Lower leg skin (tissue), 4 donors: ENCODE results near the gene ANKRD40CL. TPM values are rescaled to one million over a fixed set of nuclear protein-coding genes. Genes with fewer than 3 reads are reported as not detected.
"Not testable (repeated sequence)": the region's sequence is repeated elsewhere in the genome, so short reads cannot be mapped to it uniquely, and the experiment has no call there.

Experiments
- DNase-seq, 2 donors: peaks; one replicate each; pipeline ENCODE4 v3.0.0-alpha.2; 2019; ENCODE audit warnings: low spot score in 2 of 2
- H3K4me3 ChIP-seq: fragments of 200-600 bp; sonication (generic); 2 replicates; pipeline ENCODE4 v1.5.1; 2017; ENCODE audit warnings: mild to moderate bottlenecking, low read depth; ENCODE audit not compliant: poor library complexity, severe bottlenecking
- POLR2A ChIP-seq, 2 donors: fragments of 450-650 bp; IDR thresholded peaks; one replicate each; pipeline ENCODE4 v1.6.1; 2016 to 2017; ENCODE audit warnings: antibody characterized with exemption in 2 of 2, mild to moderate bottlenecking in 1 of 2, moderate library complexity in 1 of 2
- WGBS, 2 donors: methylation state at CpG; one replicate each; pipeline ENCODE4 v1.1.5; 2018; 5-methylcytosine and 5-hydroxymethylcytosine counted together
- intact Hi-C: fragments of 100-400 bp; cut with DNase I; formaldehyde crosslinking; loops from one replicate; pipeline ENCODE4 v1.15.0; 2023; ENCODE audit warnings: low total_unique reads
- total RNA-seq, 4 donors: library from RNA; depleted of rRNA; stranded (reverse); fragments of >200 nt; gene quantifications; one replicate each; pipeline ENCODE4 v1.1.0, GENCODE V29; 2016
- TF ChIP-seq, protein P1 (sequence below), 3 donors: fragments of 450-650 bp; IDR thresholded peaks; one replicate each; pipeline ENCODE4 v1.5.1; 2016; ENCODE audit warnings: antibody characterized with exemption in 3 of 3, mild to moderate bottlenecking in 3 of 3, moderate library complexity in 2 of 3

Gene ANKRD40CL
- total RNA-seq, 4 donors from 2014 or later, result not detected

DNA sequence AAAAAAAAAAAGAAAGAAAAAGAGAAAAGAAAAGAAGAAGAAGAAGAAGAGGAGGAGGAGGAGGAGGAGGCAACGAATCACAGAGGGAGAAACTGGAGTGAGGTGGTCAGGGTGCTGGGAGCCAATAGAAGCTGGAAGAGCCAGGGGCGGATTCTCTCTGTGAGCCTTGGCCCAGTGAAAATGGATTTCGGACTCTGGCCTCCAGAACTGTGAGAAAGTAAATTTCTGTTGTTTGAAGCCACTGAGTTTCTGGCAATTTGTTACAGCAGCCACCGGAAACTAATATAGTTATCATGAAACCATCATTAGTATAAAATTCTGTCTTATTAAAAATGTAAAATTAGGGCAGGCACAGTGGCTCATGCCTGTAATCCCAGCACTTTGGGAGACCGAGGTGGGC lies 40.4 kb upstream of the ANKRD40CL start:
- DNase-seq, result no peak
- intact Hi-C loops, result no loop called here
- no peak for TF ChIP-seq POLR2A (IDR thresholded peaks at IDR 0.05)
- TF ChIP-seq, protein P1, sequence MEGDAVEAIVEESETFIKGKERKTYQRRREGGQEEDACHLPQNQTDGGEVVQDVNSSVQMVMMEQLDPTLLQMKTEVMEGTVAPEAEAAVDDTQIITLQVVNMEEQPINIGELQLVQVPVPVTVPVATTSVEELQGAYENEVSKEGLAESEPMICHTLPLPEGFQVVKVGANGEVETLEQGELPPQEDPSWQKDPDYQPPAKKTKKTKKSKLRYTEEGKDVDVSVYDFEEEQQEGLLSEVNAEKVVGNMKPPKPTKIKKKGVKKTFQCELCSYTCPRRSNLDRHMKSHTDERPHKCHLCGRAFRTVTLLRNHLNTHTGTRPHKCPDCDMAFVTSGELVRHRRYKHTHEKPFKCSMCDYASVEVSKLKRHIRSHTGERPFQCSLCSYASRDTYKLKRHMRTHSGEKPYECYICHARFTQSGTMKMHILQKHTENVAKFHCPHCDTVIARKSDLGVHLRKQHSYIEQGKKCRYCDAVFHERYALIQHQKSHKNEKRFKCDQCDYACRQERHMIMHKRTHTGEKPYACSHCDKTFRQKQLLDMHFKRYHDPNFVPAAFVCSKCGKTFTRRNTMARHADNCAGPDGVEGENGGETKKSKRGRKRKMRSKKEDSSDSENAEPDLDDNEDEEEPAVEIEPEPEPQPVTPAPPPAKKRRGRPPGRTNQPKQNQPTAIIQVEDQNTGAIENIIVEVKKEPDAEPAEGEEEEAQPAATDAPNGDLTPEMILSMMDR (IDR thresholded peaks at IDR 0.05), result no peak
- no peak overlapping the region for H3K4me3 ChIP-seq
- 82 to 87% methylated on average over 5 of the region's 5 CpGs for WGBS, 2 donors

DNA sequence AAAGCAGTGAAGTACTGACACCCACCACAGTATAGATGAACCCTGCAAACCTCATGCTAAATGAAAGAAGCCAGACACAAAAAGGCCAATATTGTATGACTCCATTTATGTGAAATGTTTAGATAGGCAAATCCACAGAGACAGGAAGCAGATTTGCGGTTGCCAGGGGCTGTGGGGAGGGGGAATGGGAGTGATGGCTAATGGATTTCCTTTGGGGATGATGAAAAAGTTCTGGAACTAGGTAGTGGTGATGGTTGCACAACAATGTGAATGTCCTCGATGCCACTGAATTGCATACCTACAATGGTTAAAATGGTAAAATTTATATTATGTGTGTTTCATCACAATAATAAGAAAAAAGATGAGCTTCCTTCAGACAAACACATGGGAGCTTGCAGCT lies 39.7 kb upstream of the ANKRD40CL start:
- intact Hi-C loops, result no loop called here
- H3K4me3 ChIP-seq, result no peak overlapping the region
- no peak for DNase-seq
- TF ChIP-seq POLR2A (IDR thresholded peaks at IDR 0.05), result no peak
- TF ChIP-seq, protein P1 (IDR thresholded peaks at IDR 0.05), result no peak
- WGBS, 2 donors, result 77 to 80% methylated on average over 2 of the region's 2 CpGs

DNA sequence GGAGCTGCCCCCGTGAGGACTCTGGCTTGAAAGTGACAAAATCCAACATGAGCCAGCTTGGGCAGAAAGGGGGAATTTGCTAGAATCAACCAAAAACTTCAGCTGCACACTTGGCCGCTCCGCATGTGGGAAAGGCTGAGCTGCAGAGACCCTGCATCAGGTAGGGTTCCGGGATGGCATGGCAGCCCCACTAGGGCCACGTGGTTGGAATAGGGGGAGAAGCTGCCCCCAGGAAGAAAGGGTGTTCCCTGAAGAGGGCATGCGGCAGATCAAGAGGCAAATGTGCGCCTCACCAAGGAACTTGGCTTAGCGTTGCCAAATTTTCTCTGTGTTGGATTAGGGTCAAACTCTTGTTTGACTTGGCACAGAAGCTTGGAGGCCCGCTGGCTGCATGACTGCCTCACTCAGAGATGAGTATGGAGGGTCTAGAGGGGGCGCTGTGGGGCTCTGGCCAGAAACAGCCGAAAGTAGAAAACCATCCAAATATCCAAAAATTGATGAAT lies 38.9 kb upstream of the ANKRD40CL start:
- intact Hi-C loops, result no loop called here
- TF ChIP-seq, protein P1 (IDR thresholded peaks at IDR 0.05), result no peak
- no peak for TF ChIP-seq POLR2A (IDR thresholded peaks at IDR 0.05)

DNA sequence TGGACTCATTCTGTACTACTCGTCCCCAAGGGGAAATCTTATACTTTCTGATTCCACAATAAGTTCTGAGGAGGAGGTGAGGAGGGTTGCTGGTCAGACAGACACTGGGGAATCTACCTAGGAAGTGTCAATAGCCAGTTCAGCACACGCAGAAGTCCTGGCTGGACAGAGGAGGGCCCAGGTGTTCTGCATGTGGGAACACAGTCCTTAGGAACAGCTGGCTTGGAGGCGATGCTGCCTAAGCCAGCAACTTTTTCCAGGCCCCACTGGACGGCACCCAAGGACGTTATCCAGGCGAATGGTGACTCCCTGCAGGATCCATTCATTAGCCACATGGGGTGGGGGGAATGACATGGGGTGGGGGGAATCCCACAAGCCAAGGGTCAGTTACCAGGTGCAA lies 38.2 kb upstream of the ANKRD40CL start:
- intact Hi-C loops, result no loop called here
- 58 to 66% methylated on average over 6 of the region's 6 CpGs for WGBS, 2 donors
- no peak for TF ChIP-seq POLR2A (IDR thresholded peaks at IDR 0.05)
- TF ChIP-seq, protein P1 (IDR thresholded peaks at IDR 0.05), result no peak
- H3K4me3 ChIP-seq, result no peak overlapping the region
- DNase-seq, result no peak

More for the DNA sequence above, 38.9 kb upstream of the ANKRD40CL start:
- no peak overlapping the region for H3K4me3 ChIP-seq
- 71 to 75% methylated on average over 11 of the region's 11 CpGs for WGBS, 2 donors
- DNase-seq, result no peak

DNA sequence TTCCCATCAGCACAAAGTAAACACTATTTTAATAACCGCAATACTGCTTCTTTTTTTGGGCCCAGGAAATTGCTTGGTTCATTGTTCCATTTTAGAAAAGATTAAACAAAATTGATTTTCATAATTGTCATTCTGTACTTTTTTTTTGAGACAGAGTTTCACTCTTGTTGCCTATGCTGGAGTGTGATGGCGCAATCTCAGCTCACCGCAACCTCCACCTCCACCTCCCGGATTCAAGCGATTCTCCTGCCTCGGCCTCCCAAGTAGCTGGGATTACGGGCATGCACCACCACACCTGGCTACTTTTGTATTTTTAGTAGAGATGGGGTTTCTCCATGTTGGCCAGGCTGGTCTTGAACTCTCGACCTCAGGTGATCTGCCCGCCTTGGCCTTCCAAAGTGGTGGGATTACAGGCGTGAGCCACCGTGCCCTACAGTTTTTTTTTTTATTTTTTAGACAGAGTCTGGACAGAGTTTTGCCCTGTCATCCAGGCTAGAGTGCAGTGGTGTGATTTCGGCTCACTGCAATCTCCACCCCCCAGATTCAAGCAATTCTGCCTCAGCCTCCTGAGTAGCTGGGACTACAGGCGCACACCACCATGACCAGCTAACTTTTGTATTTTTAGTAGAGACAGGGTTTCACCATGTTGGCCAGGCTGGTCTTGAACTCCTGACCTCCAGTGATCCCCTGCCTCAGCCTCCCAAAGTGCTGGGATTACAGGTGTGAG lies 37.6 kb upstream of the ANKRD40CL start:
- DNase-seq, intact Hi-C loops, H3K4me3 ChIP-seq: not testable (repeated sequence)
- whole genome bisulfite sequencing, 2 donors, result 94 to 95% methylated on average over 13 of the region's 13 CpGs

DNA sequence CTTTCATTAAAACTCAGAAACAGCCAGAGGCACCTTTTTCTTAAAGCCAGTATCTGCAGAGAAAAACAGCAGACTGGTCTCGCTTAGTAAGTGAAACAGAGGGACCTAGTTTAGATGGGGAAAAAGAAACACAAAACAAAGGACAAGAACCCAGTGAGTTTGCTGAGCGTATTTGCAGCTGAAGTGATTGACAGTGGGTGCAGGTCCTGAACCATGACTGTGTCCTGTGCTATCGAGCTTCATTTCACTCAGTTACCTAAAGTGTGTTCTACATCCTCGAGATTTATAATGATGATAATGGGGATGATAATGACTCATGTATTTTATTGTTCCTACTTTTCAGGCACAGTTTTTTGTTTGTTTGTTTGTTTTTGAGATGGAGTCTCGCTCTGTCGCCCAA lies 36.4 kb upstream of the ANKRD40CL start:
- intact Hi-C loops, result no loop called here
- 58 to 59% methylated on average over 6 of the region's 6 CpGs for WGBS, 2 donors
- DNase-seq, result no peak
- no peak overlapping the region for H3K4me3 ChIP-seq
- no peak for TF ChIP-seq POLR2A (IDR thresholded peaks at IDR 0.05)
- TF ChIP-seq, protein P1 (IDR thresholded peaks at IDR 0.05), result no peak
